ENCODE measurements around the gene UVSSA. TPM values are rescaled to one million over a fixed set of nuclear protein-coding genes. Genes with fewer than 3 reads are reported as not detected.
"Not testable (repeated sequence)": the region's sequence is repeated elsewhere in the genome, so short reads cannot be mapped to it uniquely, and the experiment has no call there.

Gene UVSSA
- total RNA-seq, 3 donors from 2014 or later (not counting 1 experiment from before 2014, with no cell fraction given): 48.0 to 59.4 (median 56.4) TPM

DNA sequence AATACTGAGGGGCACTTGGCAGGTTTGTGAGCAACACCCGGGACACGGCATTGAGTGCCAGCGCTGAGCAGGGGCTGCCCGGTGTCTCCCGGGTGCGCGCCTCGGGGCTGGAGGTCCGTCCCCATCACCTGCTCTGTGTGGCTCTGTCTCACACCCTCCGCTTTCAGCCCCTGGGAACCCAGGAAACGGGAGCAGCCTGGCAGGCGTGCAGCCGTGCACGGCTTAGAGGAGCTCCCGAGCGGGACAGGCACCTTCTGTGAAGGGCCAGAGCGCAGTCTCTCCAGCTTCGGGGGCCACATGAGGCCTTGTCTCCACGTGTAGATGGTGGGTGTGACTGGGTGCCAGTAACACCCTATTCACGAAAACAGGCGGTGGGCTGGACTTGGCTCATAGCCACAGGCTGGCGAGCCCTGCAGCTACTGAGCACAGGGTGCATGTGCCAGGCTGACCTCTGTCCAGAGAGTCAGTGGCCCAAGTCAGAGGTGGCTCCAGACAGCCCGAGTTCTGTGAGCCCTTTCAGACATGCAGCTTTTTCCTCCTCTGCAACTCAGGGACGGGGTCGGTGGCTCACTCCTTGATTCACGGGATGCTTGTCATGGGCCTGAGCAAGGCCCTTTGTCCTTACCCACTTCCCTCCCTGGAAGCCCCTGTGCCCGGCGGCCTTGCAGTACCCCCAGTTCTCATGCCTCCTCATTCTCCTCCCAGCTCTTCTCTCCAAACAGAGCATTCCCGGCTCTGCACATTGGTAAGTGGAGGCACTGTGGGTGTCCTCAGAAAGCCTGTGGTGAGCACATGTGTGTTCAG, 23.5 kb downstream of the UVSSA start:
- Mint-ChIP-seq H3K4me1 (peaks cover 4% of the 10 kb centered on the region in 2 donors), H3K9me3 (no peaks in the 10 kb centered on the region), H3K36me3 (no peaks in the 10 kb centered on the region), H3K27me3 (ENCODE audit: low read depth in 2 of 2) (no peaks in the 10 kb centered on the region), H3K27ac (no peak overlapping the region), H3K4me3 (no peak overlapping the region)
- Histone ChIP-seq H3K36me3 (ENCODE audit: control insufficient read depth, insufficient read depth, low read length) (peaks cover 13% of the 10 kb centered on the region), H3K27me3 (ENCODE audit: control insufficient read depth, insufficient read depth, low read length) (no peaks in the 10 kb centered on the region), H3K9me3 (ENCODE audit: control insufficient read depth, insufficient read depth, low read length) (no peaks in the 10 kb centered on the region), H3K4me3 (ENCODE audit: low read length) (no peak overlapping the region), H3K27ac (ENCODE audit: low read length) (no peak overlapping the region), H3K4me1 (ENCODE audit: control insufficient read depth, insufficient read depth, low read length) (no peaks in the 10 kb centered on the region)
- DNase-seq (no peak), ATAC-seq (no peak)
- TF ChIP-seq, protein P1, sequence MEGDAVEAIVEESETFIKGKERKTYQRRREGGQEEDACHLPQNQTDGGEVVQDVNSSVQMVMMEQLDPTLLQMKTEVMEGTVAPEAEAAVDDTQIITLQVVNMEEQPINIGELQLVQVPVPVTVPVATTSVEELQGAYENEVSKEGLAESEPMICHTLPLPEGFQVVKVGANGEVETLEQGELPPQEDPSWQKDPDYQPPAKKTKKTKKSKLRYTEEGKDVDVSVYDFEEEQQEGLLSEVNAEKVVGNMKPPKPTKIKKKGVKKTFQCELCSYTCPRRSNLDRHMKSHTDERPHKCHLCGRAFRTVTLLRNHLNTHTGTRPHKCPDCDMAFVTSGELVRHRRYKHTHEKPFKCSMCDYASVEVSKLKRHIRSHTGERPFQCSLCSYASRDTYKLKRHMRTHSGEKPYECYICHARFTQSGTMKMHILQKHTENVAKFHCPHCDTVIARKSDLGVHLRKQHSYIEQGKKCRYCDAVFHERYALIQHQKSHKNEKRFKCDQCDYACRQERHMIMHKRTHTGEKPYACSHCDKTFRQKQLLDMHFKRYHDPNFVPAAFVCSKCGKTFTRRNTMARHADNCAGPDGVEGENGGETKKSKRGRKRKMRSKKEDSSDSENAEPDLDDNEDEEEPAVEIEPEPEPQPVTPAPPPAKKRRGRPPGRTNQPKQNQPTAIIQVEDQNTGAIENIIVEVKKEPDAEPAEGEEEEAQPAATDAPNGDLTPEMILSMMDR (IDR thresholded peaks at IDR 0.05): no peak
- intact Hi-C loops (cut with micrococcal nuclease): no loop called here
- 96% methylated on average over 29 of the region's 29 CpGs for WGBS (ENCODE audit: insufficient coverage)

DNA sequence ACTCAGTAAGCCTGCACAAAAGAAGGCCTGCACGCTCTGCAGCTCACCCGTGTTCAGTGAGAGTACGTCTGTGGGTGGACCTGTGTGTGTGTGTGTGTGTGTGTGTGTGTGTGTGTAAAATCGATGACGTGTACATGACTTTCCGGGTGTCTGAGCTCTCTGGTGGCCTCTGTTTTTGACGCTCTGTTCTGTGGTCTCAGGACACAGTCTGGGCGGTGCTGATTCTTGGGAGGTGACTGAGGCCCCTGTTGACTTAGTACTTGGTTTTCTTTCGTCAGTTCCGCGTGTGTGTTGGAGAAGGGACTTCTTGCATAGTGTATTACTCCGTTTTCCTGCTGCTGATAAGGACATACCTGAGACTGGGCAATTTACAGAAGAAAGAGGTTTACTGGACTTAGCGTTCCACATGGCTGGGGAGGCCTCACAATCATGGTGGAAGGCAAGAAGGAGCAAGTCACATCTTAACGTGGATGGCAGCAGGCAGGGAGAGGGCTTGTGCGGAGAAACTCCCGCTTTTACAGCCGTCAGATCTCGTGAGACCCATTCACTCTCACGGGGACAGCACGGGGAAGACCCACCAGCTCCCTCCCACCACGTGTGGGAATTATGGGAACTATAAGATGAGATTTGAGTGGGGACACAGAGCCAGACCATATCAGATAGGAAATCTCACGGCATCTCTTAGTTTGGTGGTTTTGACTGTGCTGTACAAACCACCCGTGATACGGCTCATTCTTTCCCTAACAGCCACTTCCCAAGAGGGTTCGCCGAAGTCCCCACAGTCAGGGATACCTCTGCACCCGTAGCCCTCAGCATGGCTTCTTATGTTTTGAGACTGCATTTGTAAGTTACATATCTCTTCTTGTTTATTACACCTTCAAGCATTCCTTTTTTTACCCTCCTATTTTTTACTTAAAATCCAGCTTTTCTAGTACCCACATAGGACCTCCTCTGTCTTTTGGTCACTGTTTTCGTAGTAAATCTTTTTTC, 24.5 kb downstream of the UVSSA start:
- H3K27ac Mint-ChIP-seq: no peak overlapping the region
- TF ChIP-seq, protein P1 (IDR thresholded peaks at IDR 0.05): no peak
- Histone ChIP-seq H3K27ac (ENCODE audit: low read length) (no peak overlapping the region), H3K4me1 (ENCODE audit: control insufficient read depth, insufficient read depth, low read length) (no peaks in the 10 kb centered on the region), H3K9me3 (ENCODE audit: control insufficient read depth, insufficient read depth, low read length) (no peaks in the 10 kb centered on the region), H3K27me3 (ENCODE audit: control insufficient read depth, insufficient read depth, low read length) (no peaks in the 10 kb centered on the region), H3K36me3 (ENCODE audit: control insufficient read depth, insufficient read depth, low read length) (peaks cover 16% of the 10 kb centered on the region), H3K4me3 (ENCODE audit: low read length) (no peak overlapping the region)
- peaks cover 4% of the 10 kb centered on the region in 2 donors for H3K4me1 Mint-ChIP-seq
- no peaks in the 10 kb centered on the region for H3K9me3 Mint-ChIP-seq
- H3K36me3 Mint-ChIP-seq: no peaks in the 10 kb centered on the region
- DNase-seq (no peak), ATAC-seq (no peak)
- no peaks in the 10 kb centered on the region for H3K27me3 Mint-ChIP-seq (ENCODE audit: low read depth in 2 of 2)
- no peak overlapping the region for H3K4me3 Mint-ChIP-seq
- intact Hi-C loops (cut with micrococcal nuclease): no loop called here
- WGBS (ENCODE audit: insufficient coverage): 94% methylated on average over 27 of the region's 28 CpGs

DNA sequence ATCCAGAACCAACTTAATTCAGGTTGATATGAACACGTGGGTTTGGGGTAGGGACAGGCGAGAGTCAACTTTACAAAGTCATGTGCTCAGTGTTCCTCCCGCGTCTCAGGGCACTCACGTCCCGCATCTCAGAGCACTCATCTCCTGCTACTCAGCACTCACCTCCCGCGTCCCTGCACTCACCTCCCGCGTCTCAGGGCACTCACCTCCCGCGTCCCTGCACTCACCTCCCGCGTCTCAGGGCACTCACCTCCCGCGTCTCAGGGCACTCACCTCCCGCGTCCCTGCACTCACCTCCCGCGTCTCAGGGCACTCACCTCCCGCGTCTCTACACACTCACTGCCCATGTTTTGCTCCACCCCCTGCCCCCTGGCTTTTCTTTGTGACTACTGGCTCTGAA, 25.6 kb downstream of the UVSSA start:
- DNase-seq; ATAC-seq; H3K4me1 Mint-ChIP-seq; H3K27me3 Mint-ChIP-seq (ENCODE audit: low read depth in 2 of 2); H3K27me3 ChIP-seq (ENCODE audit: control insufficient read depth, insufficient read depth, low read length); H3K4me1 ChIP-seq (ENCODE audit: control insufficient read depth, insufficient read depth, low read length); H3K27ac ChIP-seq (ENCODE audit: low read length); H3K4me3 ChIP-seq (ENCODE audit: low read length); H3K36me3 Mint-ChIP-seq; H3K27ac Mint-ChIP-seq; H3K9me3 Mint-ChIP-seq; intact Hi-C loops (cut with micrococcal nuclease); H3K9me3 ChIP-seq (ENCODE audit: control insufficient read depth, insufficient read depth, low read length); H3K4me3 Mint-ChIP-seq: not testable (repeated sequence)
- WGBS (ENCODE audit: insufficient coverage): 85% methylated on average over 16 of the region's 22 CpGs
- H3K36me3 ChIP-seq (ENCODE audit: control insufficient read depth, insufficient read depth, low read length): peaks cover 16% of the 10 kb centered on the region
